HG03460 (cell line): ENCODE measurements around the gene GAB2.

ENCODE experiments used
- ATAC-seq: cut with Tn5 transposase; IDR thresholded peaks from one replicate; pipeline ENCODE4 v1.9.1; 2021; ENCODE audit not compliant: unreplicated experiment

The GAB2 gene

GRCh38 chr11:78346799-78347198 is 70.8 kb downstream of the GAB2 start:
- ATAC-seq = no peak

GRCh38 chr11:78345450-78345849 is 72.2 kb downstream of the GAB2 start:
- no peak for ATAC-seq

- no peak for ATAC-seq
These were observed 72.9 kb downstream of the GAB2 start for GRCh38 chr11:78344676-78345075.

DNA sequence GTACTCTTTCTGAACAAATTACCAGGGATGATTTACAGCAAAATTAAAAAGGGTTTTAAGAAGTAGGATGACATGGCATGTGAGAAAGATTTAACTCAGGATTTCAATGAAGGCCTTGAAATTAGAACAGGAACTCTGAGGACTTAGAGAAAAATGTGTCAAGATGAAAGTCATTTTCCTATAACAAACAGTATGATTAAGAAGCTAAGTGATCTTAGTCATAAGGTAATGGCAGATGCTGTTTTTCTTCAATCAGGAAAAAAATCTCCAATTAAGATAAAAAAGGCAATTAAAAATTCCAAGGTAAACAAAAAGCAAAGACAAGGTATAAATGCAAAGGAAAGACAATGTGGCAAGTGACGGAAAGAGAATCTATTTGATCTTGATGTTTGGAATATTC is 73.5 kb downstream of the GAB2 start:
- ATAC-seq = no peak

DNA sequence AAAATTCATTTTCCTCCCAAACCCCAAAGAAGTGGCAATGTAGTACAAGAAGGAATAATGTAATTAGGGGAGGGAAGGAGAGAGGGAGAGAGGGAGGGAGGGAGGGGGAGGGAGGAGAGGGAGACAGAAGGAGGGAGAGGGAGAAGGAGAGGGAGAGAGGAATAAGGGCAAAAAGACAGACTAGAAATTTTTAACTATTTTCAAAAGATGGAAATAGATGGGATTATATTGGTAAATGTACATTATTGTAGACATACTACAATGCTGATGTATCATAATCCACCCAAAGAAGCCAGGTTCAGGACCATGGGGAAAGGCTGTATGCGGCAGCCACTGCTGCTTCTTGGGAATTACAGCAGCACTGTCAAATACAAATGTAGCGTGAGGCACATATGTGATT is 74.3 kb downstream of the GAB2 start:
- no peak for ATAC-seq

DNA sequence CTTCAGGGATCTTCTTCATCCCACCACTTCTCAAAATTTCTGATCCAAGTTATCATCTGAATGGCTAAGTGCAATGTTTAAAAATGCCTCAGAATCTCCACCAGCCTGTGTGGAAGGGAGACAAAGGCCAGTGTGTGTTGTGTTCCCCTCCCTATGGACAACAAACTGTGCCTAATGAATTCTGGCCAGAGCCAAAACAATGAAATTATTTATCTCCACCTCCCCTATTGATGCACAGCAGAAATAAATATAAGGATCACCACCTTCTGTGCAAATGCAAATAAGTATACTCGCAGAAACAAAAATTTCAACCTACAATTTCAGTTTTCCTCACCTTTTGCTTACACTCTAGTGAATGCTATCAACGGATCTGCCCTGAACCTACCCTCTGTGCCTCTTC is 75.8 kb downstream of the GAB2 start:
- ATAC-seq = no peak

DNA sequence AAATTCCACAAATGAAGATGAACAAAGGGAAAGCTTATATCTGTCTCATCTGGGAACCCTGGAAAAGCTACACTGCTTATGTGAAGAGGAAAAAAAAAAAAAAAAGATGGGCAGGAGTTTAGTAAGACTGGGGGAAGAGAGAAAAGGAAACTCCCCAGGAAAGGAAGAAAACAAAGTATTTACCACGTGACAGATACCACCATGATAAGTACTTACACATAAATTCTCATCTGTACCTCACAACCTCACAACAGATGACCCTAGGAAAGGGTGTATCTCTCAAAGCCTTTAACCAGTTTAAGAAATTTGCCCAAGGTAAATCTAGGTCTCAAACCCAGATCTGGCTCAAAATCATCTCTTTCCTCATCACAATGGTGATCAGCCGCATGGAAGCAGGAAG is 77.1 kb downstream of the GAB2 start:
- no peak for ATAC-seq

GRCh38 chr11:78339945-78340344 is 77.7 kb downstream of the GAB2 start:
- no peak for ATAC-seq

- ATAC-seq = no peak
These were observed 78.1 kb downstream of the GAB2 start for GRCh38 chr11:78339483-78339882.

- ATAC-seq = no peak
These were observed 78.9 kb downstream of the GAB2 start for GRCh38 chr11:78338702-78339101.

DNA sequence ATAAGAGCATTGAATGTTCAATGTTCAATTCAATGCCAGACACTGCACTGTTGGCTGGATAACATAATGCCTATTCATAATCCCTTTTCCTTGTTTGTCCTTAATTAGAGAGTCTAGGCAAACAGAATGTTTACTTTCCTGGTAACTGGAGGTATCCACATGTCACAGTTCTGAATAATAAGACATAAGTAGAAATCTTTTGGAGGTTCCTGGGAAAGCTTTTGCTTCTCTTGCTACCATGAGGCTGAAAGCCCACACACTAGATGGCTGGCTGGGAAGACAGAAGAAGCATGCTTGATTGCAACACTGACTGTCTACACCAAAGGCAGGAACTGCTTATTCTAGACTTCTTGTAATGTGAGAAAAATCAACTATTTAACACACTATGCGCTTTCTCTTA is 79.5 kb downstream of the GAB2 start:
- no peak for ATAC-seq

- no peak for ATAC-seq
These were observed 80.1 kb downstream of the GAB2 start for GRCh38 chr11:78337554-78337924.

DNA sequence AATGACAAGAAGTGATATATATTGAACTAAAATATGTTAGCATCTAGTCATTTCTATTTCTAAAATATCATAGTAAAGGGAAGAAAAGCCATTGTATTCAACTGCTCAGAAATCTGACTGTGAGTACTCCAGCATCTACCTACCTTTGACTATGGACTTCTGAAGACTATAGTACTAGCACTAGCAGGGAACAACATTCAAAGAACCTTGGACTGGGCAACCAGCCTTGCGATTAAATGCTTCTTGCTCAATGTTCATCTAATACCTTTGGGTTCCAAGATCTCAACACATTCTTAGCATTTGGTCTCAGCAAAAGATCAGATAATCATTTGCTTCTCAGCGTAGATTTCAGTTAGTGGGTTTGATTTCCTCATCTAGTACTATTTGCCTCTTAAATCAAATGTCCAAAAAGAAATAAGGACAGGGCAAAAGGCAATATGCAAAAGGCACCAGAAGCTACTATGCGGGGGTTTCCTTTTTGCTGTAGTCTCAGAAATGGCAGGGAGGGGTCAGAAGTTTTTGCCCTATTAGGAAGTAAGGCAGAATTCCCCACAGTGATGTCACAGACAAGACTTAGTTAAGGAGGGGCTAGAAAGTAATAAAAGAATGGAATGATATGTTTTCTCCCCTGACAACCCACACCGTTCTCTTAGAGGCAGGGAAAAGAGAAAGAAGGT is 80.6 kb downstream of the GAB2 start:
- no peak for ATAC-seq

DNA sequence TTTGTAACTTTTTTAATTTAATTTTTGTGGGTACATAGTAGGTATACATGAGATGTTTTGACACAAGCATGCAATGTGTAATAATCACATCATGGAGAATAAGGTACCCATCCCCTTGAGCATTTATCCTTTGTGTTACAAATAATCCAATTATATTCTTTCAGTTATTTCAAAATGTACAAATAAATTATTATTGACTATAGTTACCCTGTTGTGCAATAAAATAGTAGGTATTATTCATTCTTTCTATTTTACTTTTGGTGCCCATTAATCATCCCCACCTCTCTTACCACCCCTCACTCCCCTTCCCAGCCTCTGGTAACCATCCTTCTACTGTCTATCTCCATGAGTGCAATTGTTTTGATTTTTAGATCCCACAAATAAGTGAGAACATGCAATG is 83.5 kb downstream of the GAB2 start:
- ATAC-seq = no peak

- ATAC-seq = no peak
These were observed 84.7 kb downstream of the GAB2 start for GRCh38 chr11:78332872-78333271.

DNA sequence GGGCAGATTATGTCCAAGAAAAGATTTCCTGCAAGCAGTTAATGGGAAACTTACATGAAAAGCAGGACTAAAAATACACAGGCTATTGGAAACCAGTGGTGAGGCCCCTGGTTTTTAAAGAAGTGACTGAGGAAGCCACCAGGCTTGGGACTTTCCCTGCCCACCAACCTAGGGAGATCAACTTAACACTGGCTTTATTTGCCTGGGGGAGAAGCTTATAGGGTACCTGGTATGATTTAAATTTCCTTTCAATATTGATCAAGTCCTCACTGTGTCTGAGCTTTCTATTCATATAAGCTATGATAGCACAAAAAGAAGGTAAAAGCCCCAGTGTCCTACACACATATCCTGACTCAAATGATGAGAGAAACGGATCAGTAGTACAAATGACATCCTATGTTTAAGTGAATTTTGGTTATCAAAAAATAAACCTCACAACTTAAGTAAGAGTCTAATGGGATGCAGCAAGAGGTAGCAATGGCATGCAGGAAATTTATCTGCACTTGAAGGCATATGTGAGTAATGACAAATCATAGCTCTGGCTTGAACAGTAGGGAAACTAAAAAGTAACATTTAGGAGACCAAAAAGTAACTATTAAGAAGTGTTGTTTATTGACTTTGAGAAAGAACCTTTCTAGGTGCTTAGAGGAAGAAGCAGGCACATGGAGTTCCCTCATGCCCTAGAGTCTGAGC is 85.3 kb downstream of the GAB2 start:
- ATAC-seq = no peak

DNA sequence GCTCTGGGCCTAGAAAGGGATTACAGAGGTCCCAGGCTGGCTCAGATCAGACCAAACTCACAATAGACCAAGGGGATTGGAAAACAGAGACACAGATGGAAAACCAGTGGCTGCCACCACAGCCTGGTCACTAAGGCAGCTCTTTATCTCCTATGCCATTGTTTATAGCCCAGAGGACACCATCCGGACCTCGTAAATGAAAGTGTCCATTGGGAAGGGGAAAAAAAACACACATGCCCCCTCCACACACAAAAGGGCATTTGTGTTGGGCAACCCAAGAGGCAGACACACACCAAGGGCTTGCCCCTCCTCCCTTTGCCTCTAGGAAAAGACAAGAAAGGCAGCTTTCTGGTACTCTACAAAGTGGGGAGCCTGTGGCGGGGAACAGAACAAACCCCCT is 85.9 kb downstream of the GAB2 start:
- no peak for ATAC-seq

DNA sequence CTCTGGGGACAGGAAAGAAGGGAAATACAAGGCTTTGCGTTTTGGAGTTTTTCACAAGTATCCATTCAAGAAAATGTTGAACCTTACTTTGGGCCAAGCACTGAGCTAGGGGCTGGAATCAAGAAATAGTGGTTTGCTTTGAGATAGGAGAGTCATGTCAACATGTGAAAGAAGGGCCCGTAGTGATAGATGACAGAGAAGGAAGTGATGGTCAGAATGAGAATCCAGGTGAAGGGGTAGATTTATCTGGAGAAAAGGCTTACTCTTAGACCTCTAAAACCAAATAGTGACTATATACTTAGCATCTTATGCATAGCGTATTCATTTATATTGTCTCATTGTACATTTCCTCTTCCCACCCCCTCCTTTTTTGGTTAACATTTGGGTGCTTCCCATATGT is 87.3 kb downstream of the GAB2 start:
- no peak for ATAC-seq

- ATAC-seq = no peak
These were observed 89.7 kb downstream of the GAB2 start for GRCh38 chr11:78327945-78328344.

DNA sequence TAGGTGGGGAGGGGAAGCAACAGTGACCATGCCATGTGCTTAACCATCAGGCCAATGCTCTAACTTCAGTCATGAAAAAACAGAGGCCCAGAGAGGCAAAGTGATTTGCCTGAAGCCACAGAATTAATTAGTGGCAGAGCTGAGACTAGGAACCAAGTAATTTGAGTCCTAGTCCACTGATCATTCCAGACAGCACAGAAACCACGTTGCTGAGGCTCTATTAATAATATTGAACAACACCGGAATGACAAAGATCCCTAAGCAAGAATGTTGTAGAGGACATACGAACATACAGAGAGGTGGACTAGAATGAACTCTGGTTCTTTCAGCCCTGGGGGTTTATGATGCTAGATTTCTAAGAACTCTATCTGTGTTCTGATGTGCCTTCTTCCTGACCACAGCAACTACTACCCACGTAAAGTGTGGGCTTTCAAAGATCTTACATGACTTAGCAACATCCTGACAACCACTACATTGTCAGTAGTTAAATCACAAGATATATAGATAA is 92.3 kb downstream of the GAB2 start:
- ATAC-seq = no peak

- no peak for ATAC-seq
These were observed 94.3 kb downstream of the GAB2 start for GRCh38 chr11:78323363-78323762.

DNA sequence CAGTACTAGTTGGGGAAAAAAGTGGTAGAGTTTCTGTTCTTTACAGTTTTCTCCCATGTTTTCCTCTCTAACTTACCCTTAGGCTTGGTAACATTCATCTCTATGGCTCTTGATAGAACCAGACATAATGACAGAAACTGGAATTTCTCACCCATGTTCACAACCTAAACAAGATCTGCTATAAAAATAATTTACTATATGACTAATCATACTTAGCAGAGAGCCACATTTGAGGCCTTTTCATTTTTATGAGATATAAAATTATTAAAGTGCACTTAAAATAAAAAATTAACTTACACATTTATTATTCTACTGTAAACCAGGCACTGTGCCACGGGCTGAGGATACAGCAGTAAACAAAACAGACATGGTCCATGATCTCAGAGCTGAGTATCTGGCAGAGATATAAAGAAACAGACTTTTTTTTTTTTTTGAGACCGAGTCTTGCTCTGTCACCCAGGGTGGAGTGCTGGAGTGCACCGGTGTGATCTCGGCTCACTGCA is 98.1 kb downstream of the GAB2 start:
- ATAC-seq = no peak
